HUES48 (cell line): ENCODE measurements around the gene ASXL1.
"Not testable (repeated sequence)": the region's sequence is repeated elsewhere in the genome, so short reads cannot be mapped to it uniquely, and the experiment has no call there.

Experiments used
- H3K27ac ChIP-seq: one replicate; pipeline ENCODE4 v1.7.0; 2013; ENCODE audit warnings: low read depth, low read length, inconsistent platforms
- H3K27me3 ChIP-seq: 2 replicates; pipeline ENCODE4 v1.6.1; 2013; ENCODE audit warnings: mild to moderate bottlenecking, low read length; ENCODE audit not compliant: control insufficient read depth, insufficient read depth
- H3K36me3 ChIP-seq: 2 replicates; pipeline ENCODE4 v1.6.1; 2013; ENCODE audit warnings: low read length; ENCODE audit not compliant: control insufficient read depth, insufficient read depth
- H3K4me1 ChIP-seq: 2 replicates; pipeline ENCODE4 v1.6.1; 2013; ENCODE audit warnings: mild to moderate bottlenecking, low read length; ENCODE audit not compliant: control insufficient read depth, insufficient read depth
- H3K4me3 ChIP-seq: 2 replicates; pipeline ENCODE4 v1.5.1; 2013; ENCODE audit warnings: mild to moderate bottlenecking, low read depth, low read length
- H3K9ac ChIP-seq: 2 replicates; pipeline ENCODE4 v1.6.1; 2013; ENCODE audit warnings: mild to moderate bottlenecking, low read depth, low read length, moderate library complexity
- H3K9me3 ChIP-seq: 2 replicates; pipeline ENCODE4 v1.6.1; 2013; ENCODE audit warnings: low read length; ENCODE audit not compliant: control insufficient read depth, insufficient read depth

The ASXL1 gene

GRCh38 chr20:32383441-32383840 lies 25.3 kb downstream of the ASXL1 start:
- not testable (repeated sequence) for H3K27me3 ChIP-seq, H3K9ac ChIP-seq, H3K27ac ChIP-seq, H3K9me3 ChIP-seq, H3K4me3 ChIP-seq, H3K36me3 ChIP-seq, H3K4me1 ChIP-seq

GRCh38 chr20:32385541-32385940 lies 27.4 kb downstream of the ASXL1 start:
- Histone ChIP-seq H3K9me3 (no peaks in the 10 kb centered on the region), H3K4me3 (no peak overlapping the region), H3K27ac (no peak overlapping the region), H3K36me3 (no peaks in the 10 kb centered on the region), H3K9ac (no peak overlapping the region), H3K4me1 (no peaks in the 10 kb centered on the region), H3K27me3 (no peaks in the 10 kb centered on the region)

- H3K4me1 ChIP-seq, result no peaks in the 10 kb centered on the region
- H3K9me3 ChIP-seq, result no peaks in the 10 kb centered on the region
- H3K27ac ChIP-seq, result no peak overlapping the region
- H3K4me3 ChIP-seq, result no peak overlapping the region
- no peak overlapping the region for H3K9ac ChIP-seq
- no peaks in the 10 kb centered on the region for H3K27me3 ChIP-seq
- no peaks in the 10 kb centered on the region for H3K36me3 ChIP-seq
Observed at GRCh38 chr20:32386091-32386490, 28.0 kb downstream of the ASXL1 start.

GRCh38 chr20:32387252-32387651 lies 29.1 kb downstream of the ASXL1 start:
- Histone ChIP-seq H3K9ac (no peak overlapping the region), H3K4me1 (no peaks in the 10 kb centered on the region), H3K9me3 (no peaks in the 10 kb centered on the region), H3K4me3 (no peak overlapping the region), H3K27me3 (no peaks in the 10 kb centered on the region), H3K27ac (no peak overlapping the region), H3K36me3 (no peaks in the 10 kb centered on the region)

GRCh38 chr20:32391003-32391402 lies 32.9 kb downstream of the ASXL1 start:
- H3K27ac ChIP-seq, result no peak overlapping the region
- no peaks in the 10 kb centered on the region for H3K4me1 ChIP-seq
- no peaks in the 10 kb centered on the region for H3K27me3 ChIP-seq
- H3K36me3 ChIP-seq, result no peaks in the 10 kb centered on the region
- H3K9ac ChIP-seq, result no peak overlapping the region
- no peaks in the 10 kb centered on the region for H3K9me3 ChIP-seq
- no peak overlapping the region for H3K4me3 ChIP-seq

GRCh38 chr20:32395066-32395465 lies 36.9 kb downstream of the ASXL1 start:
- H3K36me3 ChIP-seq, result no peaks in the 10 kb centered on the region
- H3K4me3 ChIP-seq, result no peak overlapping the region
- no peak overlapping the region for H3K9ac ChIP-seq
- H3K27me3 ChIP-seq, result no peaks in the 10 kb centered on the region
- H3K4me1 ChIP-seq, result no peaks in the 10 kb centered on the region
- no peak overlapping the region for H3K27ac ChIP-seq
- H3K9me3 ChIP-seq, result no peaks in the 10 kb centered on the region

- H3K27me3 ChIP-seq, result no peaks in the 10 kb centered on the region
- H3K9ac ChIP-seq, result no peak overlapping the region
- no peak overlapping the region for H3K4me3 ChIP-seq
- H3K36me3 ChIP-seq, result no peaks in the 10 kb centered on the region
- no peak overlapping the region for H3K27ac ChIP-seq
- no peaks in the 10 kb centered on the region for H3K4me1 ChIP-seq
- H3K9me3 ChIP-seq, result no peaks in the 10 kb centered on the region
Observed at GRCh38 chr20:32396646-32397160, 38.6 kb downstream of the ASXL1 start.

GRCh38 chr20:32397567-32398084 lies 39.5 kb downstream of the ASXL1 start:
- H3K9me3 ChIP-seq, result no peaks in the 10 kb centered on the region
- H3K36me3 ChIP-seq, result no peaks in the 10 kb centered on the region
- no peaks in the 10 kb centered on the region for H3K4me1 ChIP-seq
- H3K27ac ChIP-seq, result no peak overlapping the region
- no peaks in the 10 kb centered on the region for H3K27me3 ChIP-seq
- no peak overlapping the region for H3K9ac ChIP-seq
- no peak overlapping the region for H3K4me3 ChIP-seq

- no peaks in the 10 kb centered on the region for H3K36me3 ChIP-seq
- no peaks in the 10 kb centered on the region for H3K27me3 ChIP-seq
- H3K4me3 ChIP-seq, result no peak overlapping the region
- no peak overlapping the region for H3K27ac ChIP-seq
- no peaks in the 10 kb centered on the region for H3K4me1 ChIP-seq
- H3K9me3 ChIP-seq, result no peaks in the 10 kb centered on the region
- no peak overlapping the region for H3K9ac ChIP-seq
Observed at GRCh38 chr20:32400476-32400875, 42.3 kb downstream of the ASXL1 start.

- Histone ChIP-seq H3K27me3 (no peaks in the 10 kb centered on the region), H3K4me3 (no peak overlapping the region), H3K9ac (no peak overlapping the region), H3K27ac (no peak overlapping the region), H3K4me1 (no peaks in the 10 kb centered on the region), H3K36me3 (no peaks in the 10 kb centered on the region), H3K9me3 (no peaks in the 10 kb centered on the region)
Observed at GRCh38 chr20:32404017-32404416, 45.9 kb downstream of the ASXL1 start.

- Histone ChIP-seq H3K36me3 (no peaks in the 10 kb centered on the region), H3K4me3 (no peak overlapping the region), H3K27ac (no peak overlapping the region), H3K4me1 (no peaks in the 10 kb centered on the region), H3K27me3 (no peaks in the 10 kb centered on the region), H3K9me3 (no peaks in the 10 kb centered on the region), H3K9ac (no peak overlapping the region)
Observed at GRCh38 chr20:32406701-32407100, 48.6 kb downstream of the ASXL1 start.
